GM18508 (cell line): ENCODE data around the gene HHIPL1.

Source experiments
- ATAC-seq: cut with Tn5 transposase; IDR thresholded peaks from one replicate; pipeline ENCODE4 v1.9.1; 2021; ENCODE audit warnings: moderate number of reproducible peaks; ENCODE audit not compliant: insufficient read depth, unreplicated experiment

The HHIPL1 gene

DNA sequence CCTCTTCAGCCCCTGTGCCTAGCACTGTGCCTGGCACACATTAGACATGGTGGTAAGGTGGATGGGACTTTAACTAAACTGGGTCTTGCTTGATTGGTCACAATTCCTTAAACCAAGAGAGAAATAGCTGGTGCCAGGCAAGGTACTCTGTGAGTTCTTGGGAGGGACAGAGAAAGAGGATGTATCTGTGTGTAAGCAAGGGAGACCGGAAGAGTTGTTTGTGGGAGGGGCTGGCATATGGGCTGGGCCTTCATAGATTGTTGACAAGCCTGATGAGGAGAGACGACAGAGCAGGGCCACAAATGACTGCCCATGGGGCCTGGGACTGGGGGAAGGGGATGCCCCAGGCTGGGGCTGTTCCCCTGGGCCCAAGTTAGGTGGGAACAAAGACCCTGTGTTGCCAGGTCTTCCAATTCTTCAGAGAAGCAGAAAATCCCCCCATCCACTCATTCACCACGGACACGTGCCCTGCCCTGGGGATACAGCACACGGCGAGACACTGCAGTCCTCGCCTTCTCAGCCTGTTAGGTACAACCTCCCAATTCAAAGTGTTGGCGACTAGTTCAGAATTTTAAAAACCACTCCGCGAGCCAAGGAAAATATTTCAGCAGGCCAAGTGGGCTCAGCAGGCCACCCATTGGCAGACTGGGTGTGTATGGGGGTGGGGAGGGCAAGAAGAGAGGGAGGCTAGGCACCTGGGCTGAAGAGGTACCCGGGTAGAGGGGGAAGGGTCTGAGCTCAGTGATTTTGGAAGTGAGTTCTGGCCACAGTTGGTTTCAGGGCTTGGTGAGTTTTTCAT, 27.8 kb downstream of the HHIPL1 start:
- ATAC-seq: no peak

DNA sequence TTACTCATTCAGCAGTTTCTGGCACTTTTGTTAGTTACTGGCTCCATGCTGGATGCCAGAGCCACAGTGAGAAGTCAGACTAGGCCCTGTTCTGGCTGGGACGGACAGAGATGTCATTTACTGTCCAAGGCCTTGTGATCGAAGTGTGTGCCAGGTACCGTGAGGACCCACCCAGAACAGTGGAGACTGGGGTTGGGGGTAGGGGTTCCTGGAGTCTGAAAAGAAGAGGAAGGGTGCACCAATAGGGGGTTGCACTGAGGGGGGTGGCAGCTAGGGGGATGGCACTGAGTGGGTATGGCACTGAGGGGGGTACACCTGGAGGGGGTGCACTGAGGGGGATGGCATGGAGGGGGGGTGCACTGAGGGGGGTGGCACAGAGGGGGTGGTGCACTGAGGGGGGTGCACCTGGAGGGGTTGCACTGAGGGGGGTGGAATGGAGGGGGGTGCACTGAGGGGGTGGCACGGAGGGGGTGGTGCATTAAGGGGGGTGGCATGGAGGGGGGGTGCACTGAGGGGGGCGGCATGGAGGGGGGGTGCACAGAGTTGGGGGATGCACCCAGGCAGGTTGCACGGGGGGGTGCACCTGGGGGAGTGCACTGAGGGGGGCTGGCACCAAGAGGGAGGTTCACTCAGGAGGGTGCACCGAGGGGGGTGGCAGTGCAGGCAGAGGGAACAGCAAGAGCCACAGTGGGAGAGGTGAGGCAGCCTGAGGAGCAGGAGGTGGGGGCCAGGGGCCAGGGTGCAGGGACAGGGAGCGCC, 28.6 kb downstream of the HHIPL1 start:
- ATAC-seq: no peak

DNA sequence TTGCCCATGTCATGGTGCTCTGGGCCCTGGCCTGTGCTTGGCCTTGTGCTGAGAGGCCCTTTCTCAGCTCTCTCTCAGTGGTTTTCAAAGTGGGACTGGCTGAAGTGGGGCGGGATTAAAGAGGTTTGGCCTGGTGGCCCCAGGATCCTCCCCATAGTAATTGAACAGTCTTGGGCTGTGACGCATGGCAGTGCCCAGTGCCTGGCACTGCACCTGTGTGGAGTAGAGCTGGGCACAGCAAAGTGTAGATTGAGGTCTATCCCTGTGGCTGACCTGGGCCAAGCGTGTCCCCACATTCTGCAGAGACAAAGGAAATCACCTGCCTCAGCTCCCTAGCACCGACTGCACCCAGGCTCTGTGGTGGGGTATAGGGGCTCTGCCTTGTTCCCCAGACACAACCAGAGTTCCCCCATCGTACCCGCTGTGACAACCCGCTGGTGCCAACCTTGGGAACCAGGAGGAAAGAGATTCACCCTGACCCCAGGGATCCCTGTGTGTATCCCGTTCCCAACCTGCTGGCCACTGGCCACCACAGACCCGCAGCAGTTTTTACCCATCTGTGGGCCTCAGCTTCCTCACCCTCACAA, 29.2 kb downstream of the HHIPL1 start:
- ATAC-seq: no peak

DNA sequence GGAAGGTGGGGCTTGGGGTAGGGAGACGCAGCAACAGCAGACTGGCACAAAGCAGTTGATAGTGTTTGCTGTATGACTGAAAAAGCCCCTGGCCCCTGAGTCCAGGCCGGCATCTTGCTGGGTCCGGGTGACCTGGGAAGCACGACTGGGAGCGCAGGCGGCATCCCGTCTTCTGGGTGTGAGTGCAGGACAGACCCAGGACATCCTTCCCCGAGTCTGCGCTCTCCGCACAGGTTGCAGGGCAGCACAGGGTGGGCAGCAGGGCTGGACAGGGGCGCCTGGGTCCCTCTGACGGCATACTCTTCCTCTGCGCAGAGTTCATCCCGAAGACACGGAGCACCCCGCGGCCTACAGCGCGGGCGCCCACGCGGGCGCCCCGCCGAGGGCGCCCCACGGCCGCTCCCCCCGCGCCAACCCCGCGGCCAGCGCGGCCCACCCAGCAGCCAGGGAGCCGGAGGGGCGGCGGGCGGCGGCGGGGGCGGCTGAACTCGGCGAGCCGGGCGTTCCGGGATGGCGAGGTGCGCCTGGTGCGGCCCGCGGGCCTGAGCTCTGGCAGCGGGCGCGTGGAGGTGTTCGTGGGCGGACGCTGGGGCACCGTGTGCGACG, 29.9 kb downstream of the HHIPL1 start:
- ATAC-seq: no peak

DNA sequence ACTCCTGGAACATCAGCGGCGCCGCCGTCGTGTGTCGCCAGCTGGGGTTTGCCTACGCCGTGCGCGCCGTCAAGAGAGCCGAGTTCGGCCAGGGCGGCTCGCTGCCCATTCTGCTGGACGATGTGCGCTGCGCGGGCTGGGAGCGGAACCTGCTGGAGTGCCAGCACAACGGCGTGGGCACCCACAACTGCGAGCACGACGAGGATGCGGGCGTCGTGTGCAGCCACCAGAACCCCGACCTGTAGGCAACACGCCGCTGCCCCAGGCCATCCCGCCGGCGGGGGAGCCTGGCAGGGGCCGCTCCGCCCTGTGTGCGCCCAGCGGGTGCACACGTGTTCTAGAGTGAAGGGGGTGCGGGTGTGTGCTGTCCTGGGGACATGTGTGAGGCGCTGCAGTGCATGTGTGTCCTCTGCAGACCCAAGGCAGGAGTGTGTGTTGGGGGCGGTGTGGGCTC, 30.5 kb downstream of the HHIPL1 start:
- no peak for ATAC-seq

DNA sequence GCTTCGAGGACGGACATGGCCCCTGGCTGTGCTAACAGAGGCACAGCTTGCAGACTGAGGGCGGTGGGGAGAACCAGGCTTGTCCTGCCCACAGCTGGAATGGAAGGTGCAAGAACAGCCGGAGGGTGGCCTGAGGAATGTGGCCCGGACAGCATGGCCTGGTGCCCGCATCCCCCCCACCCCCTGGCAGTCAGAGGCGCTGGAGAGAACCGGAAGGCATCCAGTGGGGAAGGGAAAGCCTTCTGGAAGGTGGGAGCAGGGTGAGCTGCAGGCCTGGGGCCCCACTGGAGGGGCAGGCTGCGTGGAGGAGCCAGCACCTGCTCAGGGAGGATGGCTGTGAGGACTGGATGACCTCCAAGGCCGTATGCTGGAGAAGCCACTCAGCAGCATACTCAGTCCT, 31.0 kb downstream of the HHIPL1 start:
- ATAC-seq: no peak

DNA sequence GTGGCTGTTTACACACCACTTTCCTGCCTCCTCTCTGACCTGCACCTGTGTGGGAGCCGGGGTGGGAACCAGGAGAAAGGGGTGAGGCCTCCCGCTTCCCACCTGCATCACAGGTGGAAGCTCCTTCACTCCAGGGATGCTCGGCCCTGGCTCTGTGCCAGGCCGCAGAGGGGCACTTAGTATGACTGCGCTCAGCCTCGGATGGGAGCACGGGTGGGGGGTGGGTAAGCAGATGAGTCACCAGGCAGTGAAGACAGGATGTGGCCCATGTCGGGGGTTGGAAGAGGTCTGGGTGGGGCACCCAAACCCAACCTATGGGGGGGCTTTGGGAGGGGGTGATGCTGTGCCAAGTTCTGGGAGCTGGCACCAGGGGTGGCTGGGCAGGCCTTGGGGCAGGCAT, 31.7 kb downstream of the HHIPL1 start:
- no peak for ATAC-seq

DNA sequence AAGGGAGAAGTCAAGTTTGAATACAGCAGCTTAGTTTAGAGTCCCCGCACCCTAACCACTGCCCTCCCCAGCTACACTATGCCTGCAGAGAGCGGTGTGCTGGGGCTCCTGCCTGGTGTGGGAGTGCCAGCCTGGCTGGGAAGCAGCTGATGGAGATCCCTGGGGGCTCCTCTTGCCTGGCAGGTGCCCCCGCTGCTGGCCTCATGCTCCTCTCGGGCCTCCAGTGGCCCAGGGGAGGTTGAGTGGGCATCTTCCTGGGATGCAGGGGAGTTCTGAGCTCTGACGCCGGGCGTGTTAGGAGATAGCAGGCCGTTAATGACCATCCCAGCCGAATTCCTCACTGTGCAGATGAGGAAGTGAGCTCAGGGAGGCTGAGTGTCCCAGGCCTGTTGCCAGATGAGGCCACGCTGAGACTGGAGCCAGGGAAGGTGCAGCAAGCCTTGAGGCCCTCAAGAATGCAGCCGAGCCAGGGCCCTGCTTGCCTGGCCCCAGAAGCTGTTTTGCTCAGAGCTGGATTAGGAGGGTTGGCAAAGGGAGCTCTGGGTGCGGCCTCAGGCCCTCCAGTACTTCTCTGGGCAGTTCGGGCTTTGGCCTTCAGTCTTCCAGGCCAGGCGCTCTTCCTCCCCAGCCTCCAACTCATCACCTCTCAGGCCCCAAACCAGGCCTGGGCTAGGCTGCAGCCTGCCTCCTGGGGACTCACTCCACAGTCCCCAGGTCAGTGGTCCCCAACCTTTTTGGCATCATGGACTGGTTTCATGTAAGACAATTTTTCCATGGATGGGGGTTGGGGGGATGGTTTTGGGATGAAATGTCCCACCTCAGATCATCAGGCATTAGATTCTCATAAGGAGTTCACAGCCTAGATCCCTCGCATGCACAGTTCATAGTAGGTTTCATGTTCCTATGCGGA, 32.6 kb downstream of the HHIPL1 start:
- ATAC-seq: no peak

DNA sequence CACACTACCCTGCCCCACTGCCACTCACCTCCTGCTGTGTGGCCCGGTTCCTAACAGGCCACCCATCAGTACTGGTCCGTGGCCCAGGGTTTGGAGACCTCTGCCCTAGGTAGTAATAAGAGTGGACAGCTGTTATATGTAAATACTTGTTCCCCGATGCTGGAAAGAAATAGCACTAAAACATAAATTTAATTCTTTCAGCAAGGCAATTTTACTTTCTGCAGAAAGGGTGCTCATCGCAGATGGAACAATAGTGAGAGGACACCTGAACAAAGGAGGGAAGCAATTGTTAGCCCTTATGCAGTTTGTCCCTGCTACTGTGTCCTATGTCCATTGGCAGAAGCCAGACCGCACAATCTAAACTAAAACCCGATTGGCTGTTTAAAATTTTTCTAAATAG, 33.3 kb downstream of the HHIPL1 start:
- no peak for ATAC-seq

DNA sequence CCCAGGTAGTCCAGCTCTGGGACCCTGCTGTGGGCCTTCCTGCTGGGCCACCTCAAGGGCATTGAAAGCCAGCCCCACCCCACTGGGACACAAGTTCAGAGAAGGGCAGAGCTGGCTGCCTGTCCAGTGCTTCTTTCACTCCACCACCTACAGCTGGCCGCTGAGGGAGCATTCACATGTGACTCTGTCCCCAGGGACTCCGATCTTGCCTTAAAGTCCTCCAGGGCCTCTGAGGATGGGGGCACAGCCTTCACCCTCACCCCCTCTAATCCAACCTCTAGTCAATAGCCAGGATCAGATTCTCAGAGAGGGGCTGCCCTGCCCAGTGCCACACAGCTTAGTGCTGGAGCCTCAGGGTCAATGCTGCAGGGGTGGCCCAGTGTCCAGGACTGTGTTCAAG, 34.2 kb downstream of the HHIPL1 start:
- no peak for ATAC-seq

DNA sequence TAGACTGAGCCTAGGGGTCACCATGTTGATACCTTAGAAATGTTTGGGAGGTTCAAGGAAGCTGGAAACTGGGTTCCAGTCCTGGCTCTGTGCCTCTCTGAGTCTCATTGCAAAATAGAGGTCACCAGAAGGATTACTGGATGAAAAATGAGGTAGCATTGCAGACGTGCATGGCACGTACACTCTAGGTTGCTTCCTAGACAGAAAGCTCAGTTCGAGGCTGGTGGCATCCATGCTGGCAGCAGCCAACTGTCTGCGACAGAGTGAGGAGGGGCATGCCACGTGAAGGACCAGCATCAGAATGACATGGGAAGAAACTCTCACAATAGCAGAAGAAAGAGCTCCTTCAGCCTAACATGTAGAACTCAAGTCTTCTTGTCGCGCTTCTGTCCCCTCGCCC, 34.6 kb downstream of the HHIPL1 start:
- ATAC-seq: no peak

DNA sequence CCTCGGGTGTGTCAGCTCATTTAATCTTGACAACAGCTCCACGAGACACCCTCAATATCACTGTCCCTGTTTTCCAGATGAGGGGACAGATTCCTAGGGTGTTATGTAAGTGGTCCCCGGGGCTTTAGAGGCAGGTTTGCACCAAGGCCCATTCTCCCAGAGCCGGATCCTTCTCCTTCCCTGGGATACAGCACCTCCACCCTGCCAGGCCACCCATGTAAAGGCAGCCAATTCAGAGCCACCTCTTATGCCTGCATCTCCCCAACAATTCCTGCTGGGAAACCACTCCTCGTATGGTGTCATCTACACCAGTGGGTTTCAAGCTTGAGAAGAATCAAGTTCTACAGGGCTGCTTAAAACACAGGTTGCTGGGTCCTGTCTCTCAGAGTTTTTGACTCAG, 35.1 kb downstream of the HHIPL1 start:
- no peak for ATAC-seq

DNA sequence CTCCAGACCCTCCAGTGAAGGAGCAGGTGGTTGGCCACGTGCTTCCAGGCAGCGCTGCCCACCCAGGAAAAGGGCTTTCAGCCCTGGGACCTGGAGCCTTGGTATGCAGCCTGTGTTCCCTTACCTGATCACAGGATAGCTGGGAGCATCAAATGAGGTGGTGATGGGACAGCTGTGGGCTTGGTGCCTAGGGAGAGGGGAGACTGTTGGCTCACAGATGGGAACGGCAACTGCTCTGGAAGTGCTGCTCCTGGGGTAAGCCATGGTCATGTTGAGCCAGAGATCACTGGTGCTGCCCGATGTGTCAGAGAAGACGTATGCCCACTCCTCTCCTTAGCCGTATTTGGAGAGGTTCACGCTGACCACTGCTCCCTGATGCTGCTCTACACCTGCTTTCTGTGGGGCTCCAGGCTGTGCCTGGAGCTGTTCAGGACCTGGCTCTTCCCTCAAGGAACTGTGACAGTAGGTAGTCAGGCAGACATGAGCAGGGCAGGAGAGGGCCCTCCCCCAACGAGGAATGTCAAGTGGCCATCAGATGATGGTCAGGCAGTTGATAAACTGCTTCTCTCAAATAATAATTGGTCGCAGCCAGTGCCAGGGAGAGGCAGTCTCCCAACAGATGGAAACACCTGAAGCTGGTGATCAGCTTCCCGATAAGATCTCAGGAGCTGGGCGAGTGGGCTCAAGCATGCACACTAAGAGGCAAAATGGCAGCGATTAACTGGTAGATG, 36.3 kb downstream of the HHIPL1 start:
- no peak for ATAC-seq

DNA sequence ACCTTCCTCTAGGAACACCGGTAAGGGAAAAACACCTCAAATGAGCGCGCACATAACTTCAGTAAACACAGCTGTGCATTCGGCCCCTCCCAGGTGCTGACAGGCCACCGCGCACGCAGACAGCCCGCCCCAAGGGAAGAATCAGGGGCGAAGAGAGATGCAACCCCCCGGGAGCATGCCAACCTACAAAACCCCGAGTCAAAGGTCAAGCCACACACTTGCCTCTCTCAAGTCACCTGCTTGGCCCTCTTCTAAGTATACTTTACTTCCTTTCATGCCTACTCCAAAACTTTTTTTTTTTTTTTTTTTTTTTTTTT, 36.9 kb downstream of the HHIPL1 start:
- no peak for ATAC-seq

DNA sequence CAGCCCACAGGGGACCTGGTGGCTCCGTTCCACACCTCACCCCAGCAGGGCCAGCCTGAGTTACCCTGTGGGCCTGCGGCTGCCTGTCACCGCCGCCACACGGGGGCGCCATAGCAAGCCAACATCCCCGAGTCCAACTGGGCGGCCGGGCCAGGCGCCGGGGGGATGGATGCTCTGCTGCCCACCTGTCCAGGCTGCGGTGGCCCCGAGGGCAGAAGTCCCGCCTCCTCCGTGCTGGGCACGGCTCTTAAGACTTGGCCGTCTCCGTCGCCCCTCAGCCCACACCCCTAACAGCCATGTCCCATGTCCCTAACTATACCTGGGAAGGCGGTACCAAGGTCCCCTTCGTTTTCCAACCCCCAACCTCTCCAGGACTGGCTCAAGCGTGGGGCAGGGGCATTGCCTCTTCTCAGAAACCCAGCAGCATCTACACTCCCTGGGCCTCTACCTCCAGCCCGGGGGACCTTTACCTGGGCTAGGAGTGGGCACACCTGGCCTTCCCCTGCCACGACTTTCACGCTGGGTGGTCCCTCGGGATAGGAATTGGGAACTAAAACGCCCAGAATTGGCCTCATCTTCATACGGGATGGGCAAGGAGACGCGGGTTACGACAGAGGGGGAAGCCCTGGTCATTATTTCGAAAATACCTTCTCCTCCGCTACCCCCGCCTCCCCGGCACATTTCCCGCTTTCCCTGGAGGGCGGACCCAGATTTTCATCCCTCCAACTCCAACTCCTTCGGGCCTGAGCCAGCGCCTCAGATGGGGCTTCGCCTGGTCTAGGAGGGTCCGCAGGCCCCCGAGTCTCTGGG, 38.1 kb downstream of the HHIPL1 start:
- peak; percentile 32 for ATAC-seq

DNA sequence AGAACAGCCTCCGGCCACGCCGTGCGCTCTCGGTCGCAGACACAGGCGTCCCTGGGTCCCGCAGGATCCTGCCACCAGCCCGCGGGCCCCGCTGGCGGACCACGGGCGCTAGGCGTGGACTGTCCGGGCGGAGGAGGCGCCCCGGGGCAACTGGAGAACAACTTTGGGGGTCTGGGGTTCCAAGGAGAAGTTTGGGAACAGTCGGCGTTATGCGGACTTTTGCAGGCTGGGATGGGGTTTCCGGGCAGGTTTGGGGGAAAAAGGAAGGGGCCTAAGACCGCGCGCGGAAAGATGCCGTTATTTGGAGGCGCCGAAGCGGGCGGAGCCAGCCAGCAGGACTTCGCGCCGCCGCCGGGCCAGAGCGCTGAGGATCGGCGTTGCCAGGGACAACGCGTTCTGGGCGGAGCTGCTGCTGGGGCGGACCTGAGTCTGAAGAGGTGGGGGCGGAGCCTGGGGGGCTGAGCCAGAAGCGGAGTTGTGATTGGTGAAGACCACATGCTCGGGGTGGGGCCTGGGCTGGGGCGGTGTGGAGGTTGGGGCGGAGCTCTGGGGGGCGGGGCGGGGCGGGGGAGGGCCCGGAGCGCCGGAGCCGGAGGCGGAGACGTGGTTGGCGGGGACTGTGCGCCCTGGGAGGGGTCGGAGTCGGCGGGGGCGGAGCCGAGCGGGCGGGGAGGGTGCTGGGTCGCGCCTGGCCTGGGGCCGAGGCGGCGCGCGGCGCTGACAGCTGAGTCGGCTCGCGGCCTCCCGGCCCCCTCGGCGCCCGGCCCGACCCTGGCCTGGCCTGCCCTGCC, 38.9 kb downstream of the HHIPL1 start, which contains the start of gene CYP46A1:
TSS of gene CYP46A1 (plus strand) at position 680 of the 791 bp plus-strand sequence. CDS start 120 bp downstream, outside the sequence.
- peak; percentile 84 for ATAC-seq

DNA sequence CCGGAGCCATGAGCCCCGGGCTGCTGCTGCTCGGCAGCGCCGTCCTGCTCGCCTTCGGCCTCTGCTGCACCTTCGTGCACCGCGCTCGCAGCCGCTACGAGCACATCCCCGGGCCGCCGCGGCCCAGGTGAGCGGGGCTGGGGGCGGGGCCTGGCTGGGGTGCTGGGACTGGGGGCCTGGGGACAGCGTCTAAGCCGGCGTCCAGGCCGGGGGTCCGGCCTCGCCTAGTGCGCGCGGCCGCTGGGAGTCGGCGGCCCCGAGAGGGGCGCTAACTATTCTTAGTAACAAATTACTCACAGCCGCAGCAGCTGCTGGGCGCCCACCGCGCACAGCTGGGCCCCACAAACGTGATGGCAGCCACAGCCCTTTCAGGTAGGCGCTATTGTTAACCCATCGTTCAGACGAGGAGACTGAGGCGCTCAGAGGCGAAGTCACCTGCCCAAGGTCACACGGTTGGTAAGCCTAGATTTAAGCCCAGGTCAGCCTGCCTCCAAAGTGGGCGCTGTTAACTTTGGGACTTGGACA, 39.5 kb downstream of the HHIPL1 start:
- ATAC-seq: peak; percentile 18
